Femur (tissue), 1 donor: Measurements from ENCODE around the gene CDH4.

Experiments
- DNase-seq: peaks from one replicate; pipeline ENCODE4 v3.0.0-alpha.2; 2017

The CDH4 gene

GRCh38 chr20:61361501-61361900 lies 109.4 kb downstream of the CDH4 start:
- no peak for DNase-seq

- DNase-seq, result no peak
Measured at GRCh38 chr20:61364147-61364546, 112.1 kb downstream of the CDH4 start.

- no peak for DNase-seq
Measured at GRCh38 chr20:61366914-61367313, 114.9 kb downstream of the CDH4 start.

GRCh38 chr20:61369731-61370520 lies 117.9 kb downstream of the CDH4 start:
- DNase-seq, result no peak

- DNase-seq, result no peak
Measured at GRCh38 chr20:61370841-61371303, 118.8 kb downstream of the CDH4 start.

- no peak for DNase-seq
Measured at GRCh38 chr20:61371501-61372136, 119.6 kb downstream of the CDH4 start.

- no peak for DNase-seq
Measured at GRCh38 chr20:61372137-61373054, 120.3 kb downstream of the CDH4 start.

GRCh38 chr20:61373055-61373399 lies 121.0 kb downstream of the CDH4 start:
- DNase-seq, result no peak

GRCh38 chr20:61373956-61374545 lies 122.0 kb downstream of the CDH4 start:
- no peak for DNase-seq

GRCh38 chr20:61376541-61377240 lies 124.6 kb downstream of the CDH4 start:
- DNase-seq, result no peak

- DNase-seq, result no peak
Measured at GRCh38 chr20:61378694-61379355, 126.8 kb downstream of the CDH4 start.

- DNase-seq, result no peak
Measured at GRCh38 chr20:61379898-61380544, 128.0 kb downstream of the CDH4 start.

- no peak for DNase-seq
Measured at GRCh38 chr20:61380545-61380915, 128.5 kb downstream of the CDH4 start.

- no peak for DNase-seq
Measured at GRCh38 chr20:61382194-61382593, 130.1 kb downstream of the CDH4 start.

GRCh38 chr20:61385296-61385695 lies 133.2 kb downstream of the CDH4 start:
- DNase-seq, result peak; percentile 29

GRCh38 chr20:61385731-61386130 lies 133.7 kb downstream of the CDH4 start:
- no peak for DNase-seq

GRCh38 chr20:61387204-61387953 lies 135.3 kb downstream of the CDH4 start:
- peak; percentile 46 for DNase-seq

- DNase-seq, result no peak
Measured at GRCh38 chr20:61387954-61388348, 135.9 kb downstream of the CDH4 start.

GRCh38 chr20:61389077-61389476 lies 137.0 kb downstream of the CDH4 start:
- no peak for DNase-seq

- no peak for DNase-seq
Measured at GRCh38 chr20:61391185-61391584, 139.1 kb downstream of the CDH4 start.
